K562 (cell line): ENCODE results near the gene THADA. TPM values are rescaled to one million over a fixed set of nuclear protein-coding genes. Genes with fewer than 3 reads are reported as not detected.

Experiments
- CEBPZ ChIP-seq: fragments of 150-350 bp; IDR thresholded peaks from 2 replicates; pipeline ENCODE4 v1.6.1; 2014; ENCODE audit warnings: low read depth, mild to moderate bottlenecking, low read length, borderline replicate concordance
- DNMT1 ChIP-seq: fragments of 450-650 bp; IDR thresholded peaks from 2 replicates; pipeline ENCODE4 v1.6.1; 2016; ENCODE audit warnings: antibody characterized with exemption, mild to moderate bottlenecking
- E2F3 ChIP-seq: fragments of 250-450 bp; sonication (Bioruptor Pico); IDR thresholded peaks from 2 replicates; pipeline ENCODE4 v1.4.0; 2020; ENCODE audit warnings: mild to moderate bottlenecking
- ESRRA ChIP-seq: fragments of 450-650 bp; IDR thresholded peaks from 2 replicates; pipeline ENCODE4 v1.6.1; 2014; ENCODE audit warnings: low read depth, mild to moderate bottlenecking, moderate library complexity, borderline replicate concordance
- GABPB1 ChIP-seq: sonication (generic); formaldehyde crosslinking; IDR thresholded peaks from 2 replicates; pipeline ENCODE4 v1.8.0; 2022; ENCODE audit warnings: mild to moderate bottlenecking, missing genetic modification reagents
- MXI1 ChIP-seq: IDR thresholded peaks from 2 replicates; pipeline ENCODE4 v1.6.1; 2011; ENCODE audit warnings: low read depth, mild to moderate bottlenecking, improper control_type of control experiment, low read length
- NR2C1 ChIP-seq, 2 experiments: fragments of 450-650 bp; IDR thresholded peaks; 2 replicates each; pipeline ENCODE4 v1.6.1; 2017; ENCODE audit warnings: mild to moderate bottlenecking in 2 of 2, antibody characterized with exemption in 1 of 2, inconsistent platforms in 1 of 2, missing compliant biosample characterization in 1 of 2, missing genetic modification characterization in 1 of 2
- NRF1 ChIP-seq, 2 experiments: fragments of 450-650 bp; IDR thresholded peaks in 1 of 2; conservative IDR thresholded peaks in 1 of 2; 2 replicates each; pipeline ENCODE4 v1.6.1; 2014; ENCODE audit warnings: mild to moderate bottlenecking in 2 of 2
- PTBP1 ChIP-seq: fragments of 200-400 bp; formaldehyde crosslinking; IDR thresholded peaks from 2 replicates; pipeline ENCODE4 v1.6.1; 2017; ENCODE audit warnings: low read depth, low read length
- SUPT5H ChIP-seq: fragments of 450-650 bp; IDR thresholded peaks from 2 replicates; pipeline ENCODE4 v1.6.1; 2016
- TEAD2 ChIP-seq: fragments of 450-650 bp; IDR thresholded peaks from 2 replicates; pipeline ENCODE4 v1.6.1; 2016; ENCODE audit warnings: missing genetic modification characterization, control low read depth, missing compliant biosample characterization
- YY1 ChIP-seq, 3 experiments: IDR thresholded peaks; 2 replicates each; pipeline ENCODE4 v1.6.1; 2011; ENCODE audit warnings: low read length in 2 of 3, mild to moderate bottlenecking in 2 of 3, moderate library complexity in 2 of 3, borderline replicate concordance in 1 of 3, control low read depth in 1 of 3, low read depth in 1 of 3; ENCODE audit not compliant: insufficient read depth in 3 of 3, insufficient replicate concordance in 2 of 3, control insufficient read depth in 1 of 3, insufficient read length in 1 of 3; ENCODE audit errors: extremely low read depth in 1 of 3
- ZFP36 ChIP-seq: fragments of 150-350 bp; IDR thresholded peaks from 2 replicates; pipeline ENCODE4 v1.6.1; 2018; ENCODE audit warnings: low read length, low read depth; ENCODE audit not compliant: partially characterized antibody
- ZNF239 ChIP-seq: fragments of 250-450 bp; sonication (Bioruptor Pico); IDR thresholded peaks from 2 replicates; pipeline ENCODE4 v1.4.0; 2020; ENCODE audit warnings: mild to moderate bottlenecking
- ZNF583 ChIP-seq: fragments of 250-450 bp; sonication (Bioruptor Pico); IDR thresholded peaks from 2 replicates; pipeline ENCODE4 v1.4.0; 2020
- polyA plus RNA-seq, 8 experiments: library from polyadenylated mRNA; depleted of rRNA in 4 of 8; stranded (reverse) in 5 of 8; unstranded in 3 of 8; fragments of >200 nt; fragmentation: Nextera tagmentation in 2 of 8; fragmentation: Illumina TruSeq in 1 of 8; extraction: Ambion mirVana in 2 of 8; extraction: Trizol in 1 of 8; gene quantifications; 2 replicates each; pipeline versions ENCODE4 v1.2.1 to v1.2.3, GENCODE V29; 2011 to 2014; ENCODE audit warnings: inconsistent platforms in 1 of 8, missing spikeins in 1 of 8
- total RNA-seq, 7 experiments: library from RNA; depleted of rRNA in 6 of 7; stranded (reverse); fragments of >200 nt in 6 of 7; fragmentation: Illumina TruSeq in 2 of 7; extraction: Trizol in 2 of 7; gene quantifications; 2 replicates each; pipeline versions ENCODE4 v1.2.1 to v1.2.3, GENCODE V29; 2011 to 2021; ENCODE audit warnings: low replicate concordance in 1 of 7
- TF ChIP-seq, protein P1 (sequence below), 3 experiments: IDR thresholded peaks in 2 of 3; conservative IDR thresholded peaks in 1 of 3; 2 replicates each; pipeline ENCODE4 v1.5.1; 2011 to 2012; ENCODE audit warnings: low read length in 3 of 3, mild to moderate bottlenecking in 3 of 3, control low read depth in 2 of 3, improper control_type of control experiment in 1 of 3, inconsistent platforms in 1 of 3, low read depth in 1 of 3, mixed read lengths in 1 of 3, moderate library complexity in 1 of 3; ENCODE audit not compliant: insufficient read depth in 2 of 3
- TF ChIP-seq, protein P2 (sequence below): sonication (generic); formaldehyde crosslinking; IDR thresholded peaks from 2 replicates; pipeline ENCODE4 v1.8.0; 2023; ENCODE audit warnings: mild to moderate bottlenecking, missing genetic modification reagents

THADA gene
- total and polyA plus RNA-seq, 9 of the 15 experiments (the other 6 are each of a cell fraction or from before 2014, with no cell fraction given) = 17.8 to 34.7 (median 31.9) TPM

DNA sequence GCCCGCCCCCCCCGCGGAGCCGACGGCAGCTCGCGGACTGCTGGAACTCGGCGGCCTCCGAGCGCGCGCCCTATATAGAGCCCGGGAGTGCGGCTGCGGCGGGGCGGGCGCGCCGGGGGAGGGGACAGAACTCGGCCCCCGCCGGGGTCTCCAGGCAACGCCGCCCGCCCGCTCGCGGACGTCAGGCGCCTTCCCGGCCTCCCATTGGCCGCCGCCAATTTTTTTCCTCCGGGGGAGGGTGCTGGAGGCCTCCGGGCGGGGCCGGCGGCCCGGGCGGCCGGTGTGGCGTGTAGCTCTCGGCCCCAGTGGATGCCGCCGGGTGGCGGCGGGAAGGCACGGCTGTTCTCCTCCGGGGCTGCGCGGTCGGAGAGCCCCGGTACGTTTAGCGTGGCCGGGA, 369.3 kb downstream of the THADA start, which contains the start of gene ZFP36L2 (continued):
- TF ChIP-seq NRF1 (conservative IDR thresholded peaks at IDR 0.05 in 1 of 2, IDR thresholded peaks at IDR 0.05 in 1 of 2) (peak; percentile 14 to 45; a peak in 2 of 4 replicates), ZFP36 (no peak), DNMT1 (no peak), ESRRA (0 out of 2 replicates have a peak, but pooled peaks have one; percentile 23), ZNF583 (CRISPR knock-in tag) (no peak), NR2C1 (IDR thresholded peaks at IDR 0.05) (no peak), NR2C1 (tag; IDR thresholded peaks at IDR 0.05) (no peak), SUPT5H (peak; percentile 87), E2F3 (CRISPR knock-in tag) (peak; percentile 60), TEAD2 (tag) (no peak), MXI1 (peak; percentile 74), PTBP1 (no peak), GABPB1 (CRISPR knock-in tag) (0 out of 2 replicates have a peak, but pooled peaks have one; percentile 2), ZNF239 (CRISPR knock-in tag) (no peak), CEBPZ (no peak), YY1 (IDR thresholded peaks at IDR 0.05; ENCODE audit: borderline replicate concordance in 1 of 3, control insufficient read depth in 1 of 3, extremely low read depth in 1 of 3, insufficient read depth in 3 of 3, insufficient read length in 1 of 3, insufficient replicate concordance in 2 of 3, low read depth in 1 of 3, low read length in 2 of 3) (peak in 2 of 3 experiments; percentile 84 to 91)
- TF ChIP-seq, protein P1, sequence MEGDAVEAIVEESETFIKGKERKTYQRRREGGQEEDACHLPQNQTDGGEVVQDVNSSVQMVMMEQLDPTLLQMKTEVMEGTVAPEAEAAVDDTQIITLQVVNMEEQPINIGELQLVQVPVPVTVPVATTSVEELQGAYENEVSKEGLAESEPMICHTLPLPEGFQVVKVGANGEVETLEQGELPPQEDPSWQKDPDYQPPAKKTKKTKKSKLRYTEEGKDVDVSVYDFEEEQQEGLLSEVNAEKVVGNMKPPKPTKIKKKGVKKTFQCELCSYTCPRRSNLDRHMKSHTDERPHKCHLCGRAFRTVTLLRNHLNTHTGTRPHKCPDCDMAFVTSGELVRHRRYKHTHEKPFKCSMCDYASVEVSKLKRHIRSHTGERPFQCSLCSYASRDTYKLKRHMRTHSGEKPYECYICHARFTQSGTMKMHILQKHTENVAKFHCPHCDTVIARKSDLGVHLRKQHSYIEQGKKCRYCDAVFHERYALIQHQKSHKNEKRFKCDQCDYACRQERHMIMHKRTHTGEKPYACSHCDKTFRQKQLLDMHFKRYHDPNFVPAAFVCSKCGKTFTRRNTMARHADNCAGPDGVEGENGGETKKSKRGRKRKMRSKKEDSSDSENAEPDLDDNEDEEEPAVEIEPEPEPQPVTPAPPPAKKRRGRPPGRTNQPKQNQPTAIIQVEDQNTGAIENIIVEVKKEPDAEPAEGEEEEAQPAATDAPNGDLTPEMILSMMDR (IDR thresholded peaks at IDR 0.05 in 2 of 3, conservative IDR thresholded peaks at IDR 0.05 in 1 of 3; ENCODE audit: insufficient read depth in 2 of 3, low read depth in 1 of 3, low read length in 3 of 3) = peak in 1 of 3 experiments; percentile 15; a peak in 1 of 6 replicates
- TF ChIP-seq, protein P2, sequence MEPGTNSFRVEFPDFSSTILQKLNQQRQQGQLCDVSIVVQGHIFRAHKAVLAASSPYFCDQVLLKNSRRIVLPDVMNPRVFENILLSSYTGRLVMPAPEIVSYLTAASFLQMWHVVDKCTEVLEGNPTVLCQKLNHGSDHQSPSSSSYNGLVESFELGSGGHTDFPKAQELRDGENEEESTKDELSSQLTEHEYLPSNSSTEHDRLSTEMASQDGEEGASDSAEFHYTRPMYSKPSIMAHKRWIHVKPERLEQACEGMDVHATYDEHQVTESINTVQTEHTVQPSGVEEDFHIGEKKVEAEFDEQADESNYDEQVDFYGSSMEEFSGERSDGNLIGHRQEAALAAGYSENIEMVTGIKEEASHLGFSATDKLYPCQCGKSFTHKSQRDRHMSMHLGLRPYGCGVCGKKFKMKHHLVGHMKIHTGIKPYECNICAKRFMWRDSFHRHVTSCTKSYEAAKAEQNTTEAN = no peak
